22Rv1 (cell line): Measurements from ENCODE around the gene MDM1.

Experiments
- ZFX ChIP-seq: fragments of 450-650 bp; IDR thresholded peaks from 2 replicates; pipeline ENCODE4 v1.6.1; 2017; ENCODE audit warnings: antibody characterized with exemption, borderline replicate concordance
- TF ChIP-seq, protein P1 (sequence below): fragments of 450-650 bp; IDR thresholded peaks from 2 replicates; pipeline ENCODE4 v1.5.1; 2017; ENCODE audit warnings: mild to moderate bottlenecking

DNA sequence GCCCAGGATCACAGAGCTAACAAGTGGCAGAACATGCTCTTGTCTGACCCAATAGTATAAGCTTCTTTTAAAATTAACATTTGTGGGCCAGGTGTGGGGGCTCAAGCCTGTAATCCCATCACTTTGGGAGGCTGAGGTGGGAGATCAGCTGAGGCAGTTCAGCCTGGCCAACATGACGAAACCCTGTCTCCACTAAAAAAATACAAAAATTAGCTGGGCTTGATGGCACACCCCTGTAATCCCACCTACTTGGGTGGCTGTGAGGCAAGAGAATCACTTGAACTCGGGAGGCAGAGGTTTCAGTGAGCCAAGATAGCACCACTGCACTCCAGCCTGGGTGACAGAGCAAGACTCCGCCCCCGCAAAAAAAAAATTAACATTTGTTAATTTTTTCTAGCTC is 45.8 kb downstream of the MDM1 start:
- TF ChIP-seq, protein P1, sequence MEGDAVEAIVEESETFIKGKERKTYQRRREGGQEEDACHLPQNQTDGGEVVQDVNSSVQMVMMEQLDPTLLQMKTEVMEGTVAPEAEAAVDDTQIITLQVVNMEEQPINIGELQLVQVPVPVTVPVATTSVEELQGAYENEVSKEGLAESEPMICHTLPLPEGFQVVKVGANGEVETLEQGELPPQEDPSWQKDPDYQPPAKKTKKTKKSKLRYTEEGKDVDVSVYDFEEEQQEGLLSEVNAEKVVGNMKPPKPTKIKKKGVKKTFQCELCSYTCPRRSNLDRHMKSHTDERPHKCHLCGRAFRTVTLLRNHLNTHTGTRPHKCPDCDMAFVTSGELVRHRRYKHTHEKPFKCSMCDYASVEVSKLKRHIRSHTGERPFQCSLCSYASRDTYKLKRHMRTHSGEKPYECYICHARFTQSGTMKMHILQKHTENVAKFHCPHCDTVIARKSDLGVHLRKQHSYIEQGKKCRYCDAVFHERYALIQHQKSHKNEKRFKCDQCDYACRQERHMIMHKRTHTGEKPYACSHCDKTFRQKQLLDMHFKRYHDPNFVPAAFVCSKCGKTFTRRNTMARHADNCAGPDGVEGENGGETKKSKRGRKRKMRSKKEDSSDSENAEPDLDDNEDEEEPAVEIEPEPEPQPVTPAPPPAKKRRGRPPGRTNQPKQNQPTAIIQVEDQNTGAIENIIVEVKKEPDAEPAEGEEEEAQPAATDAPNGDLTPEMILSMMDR: no peak
- TF ChIP-seq ZFX: no peak
